HG02798 (cell line): ENCODE data around the gene P2RY6.

Source experiments
- ATAC-seq: cut with Tn5 transposase; IDR thresholded peaks from one replicate; pipeline ENCODE4 v1.9.1; 2021; ENCODE audit warnings: mild to moderate bottlenecking; ENCODE audit not compliant: unreplicated experiment, poor library complexity

P2RY6 gene

GRCh38 chr11:73313652-73314051 is 41.5 kb downstream of the P2RY6 start:
- ATAC-seq: no peak

DNA sequence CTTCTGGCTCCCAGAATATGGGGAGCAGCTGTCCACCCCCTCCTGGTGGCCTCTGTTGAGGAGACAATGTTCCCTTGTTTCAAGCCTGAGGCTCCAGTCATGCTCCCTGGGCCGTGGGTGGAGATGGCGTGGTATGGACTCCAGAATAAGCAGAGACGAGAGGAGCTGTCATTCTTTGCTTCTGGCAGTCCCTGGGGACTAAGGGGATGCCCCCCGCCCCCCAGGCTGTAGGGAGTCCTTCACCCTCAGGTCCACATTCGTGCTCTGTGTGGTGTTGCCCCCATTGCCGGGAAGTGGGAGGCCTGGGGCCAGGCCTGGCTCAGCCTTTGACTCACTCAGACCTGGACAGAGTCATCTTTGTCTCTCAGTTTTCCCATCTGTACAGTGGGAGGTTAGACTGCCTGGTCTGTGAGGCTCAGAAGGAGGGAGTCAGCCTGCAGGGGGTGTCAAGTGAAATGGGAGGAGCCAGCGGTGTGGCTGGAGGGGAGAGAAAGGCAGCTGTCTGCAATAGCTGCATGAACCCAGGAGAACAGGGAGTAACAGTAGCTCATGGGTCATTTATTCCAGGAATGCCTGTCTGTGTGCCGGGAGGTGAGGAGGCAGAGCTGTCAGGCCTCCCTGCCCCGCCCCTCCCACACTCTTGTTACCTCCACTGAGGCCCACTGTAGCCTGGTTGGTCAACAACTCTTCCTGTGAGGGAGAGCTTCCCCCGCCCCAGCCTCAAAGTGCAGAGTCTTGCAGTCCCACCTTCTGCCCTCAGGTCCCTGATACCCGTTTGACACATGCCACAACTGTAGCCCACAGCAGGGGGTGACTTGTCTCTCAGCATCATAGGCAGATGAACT is 42.2 kb downstream of the P2RY6 start:
- ATAC-seq: peak; percentile 40

DNA sequence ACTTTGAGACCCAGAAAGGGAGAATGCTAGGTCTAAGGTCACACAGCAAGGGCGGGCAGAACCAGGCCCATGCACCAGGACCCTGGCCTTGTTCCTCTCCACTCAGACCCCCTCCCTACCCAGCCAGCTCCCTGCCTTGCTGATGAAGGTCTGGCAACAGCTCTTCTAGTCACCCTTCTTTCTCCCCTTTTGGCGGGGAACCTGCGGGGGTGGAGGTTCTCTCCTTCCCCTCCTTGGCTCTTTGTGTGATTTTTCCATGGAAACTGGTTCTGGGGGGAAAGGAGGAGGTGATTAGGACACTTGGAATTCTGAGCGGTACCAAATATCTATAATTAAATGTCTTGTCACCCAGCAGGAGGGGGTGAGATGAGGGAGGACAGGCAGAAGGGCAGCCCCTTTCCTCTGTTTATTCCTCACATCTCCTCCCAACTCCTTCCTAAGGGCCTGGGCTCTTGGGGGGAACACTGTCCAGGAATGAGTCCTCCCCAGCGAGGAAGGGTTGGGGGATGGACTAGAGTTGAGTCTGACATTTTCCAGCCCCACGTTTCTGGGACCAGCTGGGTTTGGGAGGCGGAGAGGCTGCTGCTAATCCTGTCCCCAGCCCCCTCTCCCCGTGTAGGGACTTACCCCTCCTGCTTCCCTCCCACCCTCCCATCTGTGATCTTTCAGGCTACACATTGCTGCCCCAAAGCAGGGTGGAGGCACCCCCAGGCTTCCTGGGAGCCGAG is 43.3 kb downstream of the P2RY6 start:
- no peak for ATAC-seq

DNA sequence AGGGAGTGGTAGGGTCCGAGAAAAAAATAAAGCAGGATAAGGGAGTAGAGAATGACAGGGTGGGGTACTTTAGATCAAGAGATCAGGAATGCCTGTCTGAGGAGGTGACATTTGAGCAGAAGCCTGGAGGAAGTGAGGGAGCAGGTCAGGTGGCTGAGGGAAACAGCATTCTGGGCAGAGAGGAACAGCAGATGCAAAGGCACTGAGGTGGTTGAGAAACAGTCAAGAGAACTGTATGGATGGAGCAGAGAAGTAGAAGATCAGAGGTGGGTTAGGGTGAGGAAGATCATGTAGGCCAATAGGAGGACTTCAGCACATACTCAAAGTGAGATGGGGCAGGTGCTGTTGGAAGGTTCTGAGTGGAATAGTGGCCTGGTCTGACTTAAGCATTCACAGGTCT is 44.3 kb downstream of the P2RY6 start:
- no peak for ATAC-seq

DNA sequence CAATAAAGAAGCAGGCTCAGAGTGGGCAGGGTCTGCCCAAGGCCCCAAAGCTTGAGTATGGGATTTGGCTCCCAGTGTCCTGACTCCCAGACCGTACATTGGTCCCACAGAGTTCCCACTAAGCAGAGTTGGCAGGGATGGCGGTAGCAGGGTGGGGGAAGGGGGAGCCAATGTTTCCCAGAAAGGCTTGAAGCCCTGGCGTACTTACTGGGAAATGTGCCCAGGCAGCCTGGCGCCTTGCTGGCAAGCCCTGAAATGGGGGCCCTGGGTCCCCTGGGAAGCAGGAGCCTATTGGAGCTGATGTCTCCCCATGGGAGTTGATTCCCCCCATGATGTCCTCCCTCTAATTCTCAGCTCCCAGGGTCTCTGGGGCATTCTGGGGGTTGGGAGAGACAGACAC is 45.2 kb downstream of the P2RY6 start:
- ATAC-seq: no peak

DNA sequence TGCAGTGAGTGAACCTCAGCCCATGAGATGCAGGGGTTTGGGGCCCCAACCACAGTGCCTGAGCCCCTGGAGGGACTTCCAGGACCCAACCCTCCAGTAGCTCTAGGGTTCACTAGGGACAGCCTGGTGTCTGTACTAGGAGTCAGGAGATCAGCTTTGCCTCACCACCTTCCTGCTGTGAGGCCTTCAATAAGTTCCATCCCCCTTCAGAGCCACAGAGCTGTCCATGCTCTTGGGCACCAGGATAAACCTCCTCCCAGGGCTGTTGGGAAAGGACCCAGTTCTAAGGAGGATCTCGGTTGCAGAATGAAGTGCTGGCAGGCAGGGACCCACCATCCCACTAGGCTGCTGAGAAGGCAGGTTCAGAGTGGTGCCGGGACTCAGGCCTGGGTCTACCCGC is 45.7 kb downstream of the P2RY6 start:
- no peak for ATAC-seq

- no peak for ATAC-seq
Measured at GRCh38 chr11:73318501-73319011, 46.4 kb downstream of the P2RY6 start.

- no peak for ATAC-seq
Measured at GRCh38 chr11:73320763-73321603, 48.8 kb downstream of the P2RY6 start.

- no peak for ATAC-seq
Measured at GRCh38 chr11:73321604-73322381, 49.7 kb downstream of the P2RY6 start.

DNA sequence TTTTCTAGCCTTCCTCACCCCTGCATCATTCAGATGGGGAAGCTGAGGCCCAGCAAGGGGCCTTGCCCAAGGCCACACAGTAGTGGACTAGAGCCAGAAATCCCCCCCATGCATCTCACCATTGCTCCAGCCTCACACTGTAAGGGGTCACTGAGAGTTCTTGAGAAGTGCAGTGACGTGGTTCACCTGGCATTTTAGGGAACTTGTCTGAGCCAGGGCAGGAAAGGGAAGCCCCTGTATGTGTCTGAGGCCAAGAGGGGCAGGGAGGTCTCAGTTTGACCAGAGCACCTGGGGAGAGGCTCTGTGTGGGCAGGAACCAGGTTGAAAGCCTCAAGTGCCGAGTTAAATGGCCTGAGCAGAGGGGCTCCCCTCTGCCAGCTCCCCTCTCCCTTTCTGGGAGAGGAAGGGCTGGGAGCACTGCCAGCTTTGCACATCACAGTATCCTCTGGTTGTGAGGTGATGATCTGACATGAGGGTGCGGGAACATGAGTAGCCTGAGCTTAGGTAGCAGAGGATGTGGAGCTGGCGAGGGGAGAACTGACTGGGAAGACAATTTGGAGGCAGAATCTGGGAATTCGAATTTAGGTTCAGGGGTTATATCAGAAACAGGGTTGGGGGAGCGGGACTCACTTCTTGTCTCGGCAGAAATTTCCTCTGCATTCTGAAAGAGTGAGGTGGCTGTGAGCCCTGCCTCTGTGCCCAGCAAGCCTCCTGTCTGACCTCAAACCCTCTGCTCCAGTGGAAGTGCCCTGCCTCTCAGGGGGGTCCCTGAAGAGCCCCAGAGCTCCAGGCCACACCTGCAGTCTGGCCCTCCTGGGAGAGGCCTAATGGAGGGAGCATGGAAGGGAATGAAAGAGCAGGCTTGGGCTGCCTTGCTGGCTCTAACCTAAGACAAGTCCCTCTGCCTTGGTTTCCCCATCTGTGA is 50.5 kb downstream of the P2RY6 start:
- no peak for ATAC-seq

GRCh38 chr11:73323464-73323863 is 51.3 kb downstream of the P2RY6 start:
- ATAC-seq: no peak

GRCh38 chr11:73324116-73324515 is 52.0 kb downstream of the P2RY6 start:
- ATAC-seq: no peak

DNA sequence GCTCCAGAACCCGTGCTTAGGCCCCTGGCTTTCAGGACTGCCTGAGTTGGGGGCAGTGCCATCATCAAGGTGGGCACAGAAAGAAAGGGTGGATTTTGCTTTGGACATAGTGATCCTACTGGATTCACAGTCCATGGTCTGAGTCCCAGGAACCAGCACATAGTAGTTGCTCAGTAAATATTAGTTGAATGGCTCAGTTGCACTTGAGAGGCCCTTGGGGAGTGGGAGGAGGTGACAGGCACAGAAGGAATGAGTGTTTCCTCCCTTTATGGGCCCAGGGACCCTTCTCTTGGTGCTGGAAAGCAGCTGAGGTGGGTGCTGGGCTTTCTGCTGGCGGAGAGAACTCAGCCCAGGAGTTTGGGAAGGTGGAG is 52.5 kb downstream of the P2RY6 start:
- no peak for ATAC-seq

DNA sequence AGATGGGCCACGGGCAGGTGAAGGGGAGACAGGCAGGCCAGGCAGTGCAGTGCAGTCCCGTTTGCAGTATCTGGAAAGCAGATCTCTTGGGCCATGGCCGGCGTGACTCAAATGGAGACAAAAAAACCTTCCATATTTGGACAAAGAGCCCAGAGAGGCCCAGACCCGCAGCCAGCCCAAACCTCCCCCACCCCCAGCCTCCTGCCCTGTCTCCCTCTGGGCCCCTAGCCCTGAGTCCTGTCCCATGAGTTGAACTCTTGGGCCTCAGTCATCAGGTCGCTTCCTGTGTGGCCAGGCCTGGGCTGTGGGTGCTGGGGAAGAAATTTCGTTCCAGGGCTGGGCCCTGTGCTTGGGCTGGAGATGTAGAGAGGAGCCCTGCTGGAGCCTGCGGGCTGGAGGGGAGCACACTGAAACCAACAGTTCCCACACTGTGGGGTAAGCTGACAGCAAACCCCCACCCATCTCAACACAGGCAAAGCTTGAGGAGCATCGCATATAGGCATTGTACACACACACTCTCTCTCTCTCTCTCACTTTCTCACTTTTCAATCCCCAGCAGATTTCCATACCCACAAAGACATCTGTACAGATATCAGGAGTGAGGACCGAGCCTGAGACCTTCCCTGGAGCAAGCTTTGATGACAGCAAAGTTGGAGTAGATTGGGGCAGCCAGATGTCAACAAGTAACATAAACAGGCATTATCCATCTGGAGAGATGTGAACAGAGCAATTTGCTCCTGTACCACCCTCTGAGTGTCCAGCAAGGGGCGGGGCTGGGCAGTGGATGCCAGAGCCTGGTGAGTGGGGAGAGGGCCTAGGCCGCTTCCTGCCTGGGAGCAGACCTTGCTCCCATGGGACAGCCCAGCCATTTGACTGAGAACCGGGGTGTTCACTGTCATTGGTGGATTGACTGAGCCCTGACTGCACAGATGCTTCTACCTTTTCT is 53.2 kb downstream of the P2RY6 start:
- peak; percentile 73 for ATAC-seq

DNA sequence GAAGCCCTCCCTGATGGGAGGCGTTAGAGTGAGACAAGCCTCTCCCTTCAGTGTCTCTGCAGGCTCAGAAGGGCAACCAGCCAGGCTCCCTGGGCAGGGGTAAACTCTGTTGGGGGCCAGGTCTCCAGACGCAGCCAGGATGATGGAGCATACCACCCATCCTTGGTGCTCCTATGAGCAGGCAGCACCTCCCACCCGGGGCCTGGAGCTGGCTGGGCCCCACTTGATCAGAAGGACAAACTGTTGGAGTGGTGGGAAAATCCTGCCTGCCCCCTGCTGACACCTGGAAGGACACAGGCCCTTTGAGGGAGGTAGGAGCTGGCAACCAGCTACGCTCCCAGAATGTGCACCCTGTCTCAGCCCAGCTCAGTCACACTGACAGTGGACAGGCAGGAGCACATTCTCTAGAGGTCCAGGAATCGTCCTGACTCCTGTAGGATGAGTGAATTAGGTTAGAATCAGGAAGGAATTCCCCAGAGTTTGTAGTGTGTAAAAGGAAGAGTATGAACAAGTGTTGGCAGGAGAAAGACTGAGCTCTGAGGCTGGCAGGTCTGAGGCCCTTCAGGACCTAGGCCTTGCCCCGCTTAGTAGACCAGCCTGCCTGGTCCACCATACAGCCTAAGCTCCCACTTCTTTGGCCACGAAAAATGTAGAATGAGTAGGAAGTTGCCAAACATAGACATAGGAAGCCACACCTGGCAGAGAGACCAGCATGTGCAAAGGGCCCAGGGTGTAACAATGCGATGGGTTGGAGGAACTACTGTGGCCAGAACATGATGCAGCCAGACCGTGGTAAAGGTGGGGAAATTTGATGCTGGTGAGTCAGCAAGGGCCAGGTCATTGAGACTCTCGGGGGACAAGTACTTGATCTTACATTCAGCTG is 55.0 kb downstream of the P2RY6 start:
- ATAC-seq: peak; percentile 41

GRCh38 chr11:73327812-73328364 is 55.8 kb downstream of the P2RY6 start:
- no peak for ATAC-seq
